Suppressor macrophage (primary cell): ENCODE measurements around the gene C5orf15.
"Not testable (repeated sequence)": the region's sequence is repeated elsewhere in the genome, so short reads cannot be mapped to it uniquely, and the experiment has no call there.

Experiments
- DNase-seq, 4 experiments: peaks; one replicate each; pipeline ENCODE4 v3.0.0-alpha.2; 2020 to 2022

The C5orf15 gene

DNA sequence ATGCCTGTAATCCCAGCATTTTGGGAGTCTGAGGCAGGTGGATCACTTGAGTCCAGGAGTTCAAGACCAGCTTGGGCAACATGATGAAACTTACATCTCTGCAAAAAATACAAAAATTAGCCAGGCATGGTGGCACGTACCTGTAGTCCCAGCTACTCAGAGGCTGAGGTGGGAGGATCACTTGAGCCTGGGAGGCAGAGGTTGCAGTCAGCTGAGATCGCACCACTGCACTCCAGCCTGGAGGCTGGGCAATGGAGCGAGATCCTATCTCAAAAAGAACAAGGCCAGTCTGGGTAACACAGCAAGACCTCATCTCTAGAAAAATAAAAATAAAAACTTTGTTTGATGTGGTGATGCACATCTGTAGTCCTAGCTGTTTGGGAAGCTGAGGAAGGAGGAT lies 30.8 kb downstream of the C5orf15 start:
- not testable (repeated sequence) for DNase-seq

DNA sequence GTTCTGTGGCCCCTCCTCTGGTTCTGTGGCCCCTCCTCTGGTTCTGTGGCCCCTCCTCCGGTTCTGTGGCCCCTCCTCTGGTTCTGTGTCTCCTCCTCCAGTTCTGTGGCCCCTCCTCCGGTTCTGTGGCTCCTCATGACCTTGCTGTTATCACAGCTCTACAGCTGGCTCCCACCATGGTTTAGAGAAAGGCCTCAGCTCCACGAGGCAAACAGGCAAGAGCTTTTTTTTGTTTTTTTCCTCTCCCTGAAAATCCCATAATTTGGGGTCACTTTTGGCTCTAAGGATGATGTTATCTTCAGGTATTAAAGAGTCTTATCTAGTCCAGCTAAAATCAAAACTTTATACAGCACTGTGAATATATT lies 31.8 kb downstream of the C5orf15 start:
- no peak for DNase-seq

DNA sequence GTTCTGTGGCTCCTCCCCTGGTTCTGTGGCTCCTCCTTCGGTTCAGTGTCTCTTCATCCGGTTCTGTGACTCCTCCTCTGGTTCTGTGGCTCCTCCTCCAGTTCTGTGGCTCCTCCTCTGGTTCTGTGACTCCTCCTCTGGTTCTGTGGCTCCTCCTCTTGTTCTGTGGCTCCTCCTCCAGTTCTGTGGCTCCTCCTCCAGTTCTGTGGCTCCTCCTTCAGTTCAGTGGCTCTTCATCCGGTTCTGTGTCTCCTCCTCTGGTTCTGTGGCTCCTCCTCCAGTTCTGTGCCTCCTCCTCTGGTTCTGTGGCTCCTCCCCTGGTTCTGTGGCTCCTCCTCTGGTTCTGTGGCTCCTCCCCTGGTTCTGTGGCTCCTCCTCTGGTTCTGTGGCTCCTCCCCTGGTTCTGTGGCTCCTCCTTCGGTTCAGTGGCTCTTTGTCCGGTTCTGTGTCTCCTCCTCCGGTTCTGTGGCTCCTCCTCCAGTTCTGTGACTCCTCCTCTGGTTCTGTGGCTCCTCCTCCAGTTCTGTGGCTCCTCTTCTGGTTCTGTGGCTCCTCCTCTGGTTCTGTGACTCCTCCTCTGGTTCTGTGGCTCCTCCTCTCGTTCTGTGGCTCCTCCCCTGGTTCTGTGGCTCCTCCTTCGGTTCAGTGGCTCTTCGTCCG lies 32.3 kb downstream of the C5orf15 start:
- DNase-seq: not testable (repeated sequence)

- DNase-seq: no peak
Observed at GRCh38 chr5:133935667-133935940, 32.8 kb downstream of the C5orf15 start.

- DNase-seq: no peak
Observed at GRCh38 chr5:133934822-133935666, 33.4 kb downstream of the C5orf15 start.

- DNase-seq: peak in 1 of 4 experiments; percentile 17
Observed at GRCh38 chr5:133934311-133934710, 34.1 kb downstream of the C5orf15 start.

DNA sequence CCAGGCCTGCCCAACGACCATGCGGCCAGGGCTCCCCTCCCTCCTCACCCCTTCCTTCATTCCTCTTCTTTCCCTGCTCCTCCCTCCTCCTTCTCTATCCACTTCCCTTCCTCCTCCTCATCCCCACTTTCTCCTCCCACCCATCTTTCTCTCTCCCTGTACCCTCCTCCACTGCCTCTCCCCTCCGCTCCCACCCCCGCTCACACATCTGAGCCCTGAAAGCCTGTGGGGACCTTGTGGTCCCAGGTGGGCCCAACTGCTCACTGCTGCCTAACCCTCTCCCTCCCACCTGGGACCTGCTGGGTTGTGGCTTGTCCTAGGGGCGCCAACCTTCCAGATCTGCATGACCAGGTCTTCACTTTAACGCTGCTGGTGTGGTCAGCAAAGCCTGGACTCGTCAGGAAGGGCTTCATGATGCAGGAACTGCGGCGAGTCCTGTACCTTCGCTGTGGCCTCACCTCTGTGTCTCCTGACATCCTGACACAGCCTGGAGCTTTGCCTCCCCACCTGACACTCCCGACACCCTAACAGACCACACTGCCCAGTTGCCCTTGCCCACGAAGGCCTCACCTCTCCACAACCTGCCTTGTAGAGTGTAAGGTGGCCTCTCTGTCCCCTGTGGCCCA lies 34.6 kb downstream of the C5orf15 start:
- no peak for DNase-seq

- no peak for DNase-seq
Observed at GRCh38 chr5:133933169-133933509, 35.3 kb downstream of the C5orf15 start.

- DNase-seq: peak; percentile 72 to 86 (median 81)
Observed at GRCh38 chr5:133932441-133933168, 35.8 kb downstream of the C5orf15 start.

GRCh38 chr5:133931546-133931945 lies 36.9 kb downstream of the C5orf15 start:
- DNase-seq: no peak

DNA sequence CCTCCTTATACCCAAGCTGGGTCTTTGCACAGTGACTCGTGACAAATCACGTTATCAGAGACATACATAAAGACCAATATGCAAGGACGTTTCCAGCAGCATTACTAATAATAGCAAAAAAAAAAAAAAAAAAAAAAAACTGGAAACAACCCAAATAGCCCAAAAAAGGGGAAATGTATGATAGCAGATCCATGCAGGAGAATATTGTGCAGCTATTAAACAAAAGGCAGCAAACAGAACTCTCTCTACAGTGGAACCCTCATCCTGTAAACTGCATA lies 37.7 kb downstream of the C5orf15 start:
- peak; percentile 26 to 72 (median 60) for DNase-seq

DNA sequence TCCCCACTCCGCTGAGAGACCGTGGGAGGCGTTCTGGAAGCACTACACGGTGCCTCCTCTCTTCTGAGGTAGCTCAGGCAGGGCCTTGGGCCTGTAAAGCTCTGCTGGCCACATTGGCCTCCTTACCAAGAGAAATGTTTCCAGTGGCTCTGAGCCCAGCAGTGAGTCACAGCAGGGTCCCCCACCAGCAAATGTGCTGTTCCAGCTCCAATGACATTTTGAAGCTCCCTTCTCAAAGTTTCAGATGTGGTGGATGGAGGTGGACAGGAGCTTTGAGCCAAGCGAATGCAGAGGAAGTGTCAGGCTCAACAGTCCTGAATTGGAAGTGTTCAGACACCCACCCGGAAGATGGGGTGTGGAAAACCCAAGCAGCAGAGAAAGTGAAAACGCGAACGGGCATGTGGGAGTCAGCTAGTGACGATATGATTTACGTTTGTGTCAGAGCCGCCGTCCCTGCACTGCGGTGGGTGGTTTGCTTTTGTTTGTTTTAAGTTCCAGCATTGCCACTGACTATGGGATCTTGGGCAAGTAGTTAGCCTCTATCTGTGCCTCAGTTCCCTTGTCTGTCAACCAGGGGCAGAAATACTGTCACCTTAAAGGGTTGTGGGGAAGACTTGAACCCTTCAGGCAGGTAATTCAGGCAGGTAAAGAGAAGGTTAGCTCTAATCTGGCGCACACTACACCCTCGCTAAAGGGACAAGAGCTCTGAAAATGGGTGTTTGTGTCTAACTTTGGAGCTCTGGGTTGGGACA lies 38.2 kb downstream of the C5orf15 start:
- DNase-seq: peak; percentile 69 to 86 (median 80)

DNA sequence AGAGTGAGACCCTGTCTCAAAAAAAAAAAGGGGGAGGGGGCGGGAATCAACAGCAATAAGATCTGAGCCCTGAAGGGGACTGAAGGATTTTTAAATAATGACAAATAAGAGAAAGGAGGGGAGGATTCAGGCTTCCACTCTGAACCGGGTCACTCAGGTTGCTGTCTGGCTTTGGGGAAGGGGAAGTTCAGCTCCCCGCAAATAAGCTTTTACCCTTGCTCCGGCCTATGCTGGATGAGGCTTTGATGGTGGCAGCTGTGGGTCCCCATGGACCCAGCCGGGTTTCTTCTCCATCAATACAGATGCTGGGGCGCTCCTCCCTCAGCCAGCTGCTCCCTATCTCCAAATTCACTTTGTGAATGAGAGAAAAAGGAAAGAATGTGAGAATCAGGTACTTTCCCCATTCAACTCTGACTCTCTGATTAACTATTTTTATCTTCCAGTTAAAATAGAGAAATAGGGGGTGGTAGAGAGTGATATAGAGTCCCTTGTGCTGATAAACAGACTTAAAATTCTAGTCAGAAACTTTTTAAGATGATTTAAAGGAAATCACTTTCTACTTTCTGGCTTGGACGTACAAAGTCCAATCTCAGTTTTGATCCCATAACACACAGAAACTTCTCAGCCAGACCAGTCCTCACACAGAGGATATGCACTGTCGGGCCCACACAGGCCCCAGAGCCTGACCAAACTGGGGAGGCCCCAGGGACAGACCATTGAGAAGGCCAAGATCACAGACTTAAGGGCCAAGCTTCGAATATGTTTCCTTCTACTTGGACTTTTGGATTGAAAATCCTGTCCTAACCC lies 39.6 kb downstream of the C5orf15 start:
- DNase-seq: peak in 1 of 4 experiments; percentile 17

GRCh38 chr5:133927300-133928180 lies 40.9 kb downstream of the C5orf15 start:
- no peak for DNase-seq

GRCh38 chr5:133926489-133927299 lies 41.7 kb downstream of the C5orf15 start:
- no peak for DNase-seq

DNA sequence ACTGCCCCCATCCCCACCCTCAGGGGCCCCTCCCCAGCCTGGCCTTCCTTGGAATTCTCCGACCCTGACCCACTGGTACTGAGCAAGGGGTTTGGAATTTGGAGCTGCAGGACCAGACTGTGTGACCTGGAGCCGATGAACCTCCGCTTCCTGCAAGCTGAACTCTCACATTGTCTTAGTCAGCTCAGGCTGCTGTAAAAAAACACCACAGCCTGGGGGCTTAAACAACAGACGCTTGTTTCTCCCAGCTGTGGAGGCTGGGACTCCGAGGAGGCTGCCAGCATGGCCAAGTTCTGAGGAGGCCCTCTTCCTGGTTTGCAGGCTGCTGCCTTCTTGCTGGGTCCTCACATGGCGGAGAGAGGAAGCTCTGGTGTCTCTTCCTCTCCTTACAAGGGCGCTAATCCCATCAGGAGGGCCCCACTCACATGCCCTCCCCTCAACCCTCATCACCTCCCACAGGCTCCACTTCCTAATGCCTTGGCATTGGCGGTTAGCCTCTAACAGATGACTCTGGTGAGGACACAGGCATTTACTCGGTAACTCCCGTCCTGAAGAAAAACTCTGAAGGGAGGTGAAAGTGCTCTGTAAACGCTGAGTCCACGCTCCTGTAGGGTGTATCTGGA lies 42.4 kb downstream of the C5orf15 start:
- no peak for DNase-seq

- no peak for DNase-seq
Observed at GRCh38 chr5:133925269-133925668, 43.2 kb downstream of the C5orf15 start.

GRCh38 chr5:133924221-133924920 lies 44.1 kb downstream of the C5orf15 start:
- DNase-seq: no peak

DNA sequence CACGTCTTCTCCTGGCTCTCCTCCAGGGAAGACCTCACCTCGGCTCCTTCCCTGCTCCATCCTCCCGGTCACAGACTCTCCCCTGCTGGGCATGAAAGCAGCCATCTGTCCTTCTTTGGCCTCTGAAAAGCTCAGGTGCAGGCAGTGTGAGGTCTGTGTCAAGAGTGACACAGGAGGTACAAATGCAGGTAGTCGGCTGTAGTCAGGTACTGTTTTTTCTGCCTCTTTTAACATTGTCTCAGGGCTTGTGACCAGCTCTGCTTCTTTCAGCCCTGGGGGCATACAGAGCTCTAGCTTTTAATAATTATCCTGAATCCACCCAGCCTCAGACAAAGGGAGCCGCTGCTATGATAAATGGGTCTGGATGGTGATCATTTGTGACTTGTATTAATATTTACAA lies 46.4 kb downstream of the C5orf15 start:
- no peak for DNase-seq
